Measurements from ENCODE around the gene NPSR1.
"Not testable (repeated sequence)": the region's sequence is repeated elsewhere in the genome, so short reads cannot be mapped to it uniquely, and the experiment has no call there.

The NPSR1 gene

DNA sequence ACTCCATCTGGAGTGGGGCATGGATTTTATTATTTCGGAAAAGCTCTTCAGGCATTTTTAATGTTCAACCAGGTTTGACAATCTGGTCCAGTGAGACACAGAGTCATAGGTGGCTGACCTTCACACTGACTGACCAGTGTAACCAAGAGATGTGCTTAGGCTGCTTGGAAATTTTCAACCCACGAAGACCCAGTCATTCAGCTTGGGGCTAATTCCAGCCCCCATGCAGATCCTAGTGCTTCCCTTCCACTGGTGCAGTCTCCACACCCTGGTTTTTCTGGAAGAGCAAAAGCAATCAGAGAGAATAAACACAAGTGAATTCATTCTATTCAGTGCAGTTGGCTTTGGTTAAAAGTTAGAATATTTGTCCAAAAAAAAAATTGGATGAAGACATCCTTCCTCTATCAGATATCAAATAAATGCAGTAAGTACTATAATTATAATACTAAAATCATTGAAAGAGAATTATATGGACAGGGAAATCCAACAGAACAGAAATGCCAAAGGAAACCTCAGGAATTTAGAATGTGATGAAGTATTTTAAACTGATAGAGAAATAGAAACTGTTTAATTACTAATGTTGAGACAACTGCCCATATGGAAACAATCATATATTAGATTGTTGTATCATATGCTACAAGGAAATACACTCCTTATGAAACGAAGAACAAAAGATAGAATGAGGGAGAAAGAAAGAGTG, 178.0 kb downstream of the NPSR1 start:
- DNase-seq (ENCODE audit: low read depth): no peak

DNA sequence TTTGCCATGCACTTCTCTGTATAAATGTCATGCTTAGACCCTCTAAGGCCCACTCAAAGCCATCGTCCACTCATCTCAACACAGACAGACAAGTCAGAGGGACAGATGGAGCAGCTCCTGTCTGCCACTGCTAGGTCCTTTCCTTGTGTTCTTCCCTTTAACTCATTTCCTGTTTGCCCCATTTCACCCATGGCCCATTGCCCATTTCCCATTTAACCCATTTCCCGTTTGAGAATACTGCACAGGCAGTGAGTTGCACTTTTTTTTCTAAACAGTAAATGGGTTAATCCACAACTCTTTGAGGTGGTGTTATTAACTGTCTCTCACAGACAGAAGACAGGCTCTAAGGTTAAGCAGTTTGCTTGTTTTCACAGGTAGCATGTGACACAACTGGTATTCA, 179.3 kb downstream of the NPSR1 start:
- DNase-seq (ENCODE audit: low read depth): no peak

DNA sequence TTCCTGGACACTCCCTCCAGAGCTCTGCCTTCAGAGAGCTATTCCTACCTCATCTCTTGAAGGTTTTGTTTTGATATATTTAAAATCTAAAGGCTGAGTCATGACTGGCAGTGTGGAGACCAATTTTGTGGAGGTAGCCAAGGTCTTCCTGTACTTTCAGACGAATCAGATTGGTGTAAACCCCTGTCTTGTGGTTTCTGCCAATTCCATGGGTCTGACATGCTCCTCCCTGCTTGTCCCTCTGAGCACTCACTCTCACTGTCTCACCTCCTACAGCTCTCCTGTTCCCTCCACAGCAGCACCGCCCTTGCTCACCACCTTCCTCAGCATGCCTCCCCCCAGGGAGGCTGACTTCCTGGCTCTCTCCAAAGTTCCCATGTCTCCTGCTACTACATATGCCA, 179.8 kb downstream of the NPSR1 start:
- no peak for DNase-seq (ENCODE audit: low read depth)

GRCh38 chr7:34838329-34838728, 180.3 kb downstream of the NPSR1 start:
- DNase-seq (ENCODE audit: low read depth): no peak

DNA sequence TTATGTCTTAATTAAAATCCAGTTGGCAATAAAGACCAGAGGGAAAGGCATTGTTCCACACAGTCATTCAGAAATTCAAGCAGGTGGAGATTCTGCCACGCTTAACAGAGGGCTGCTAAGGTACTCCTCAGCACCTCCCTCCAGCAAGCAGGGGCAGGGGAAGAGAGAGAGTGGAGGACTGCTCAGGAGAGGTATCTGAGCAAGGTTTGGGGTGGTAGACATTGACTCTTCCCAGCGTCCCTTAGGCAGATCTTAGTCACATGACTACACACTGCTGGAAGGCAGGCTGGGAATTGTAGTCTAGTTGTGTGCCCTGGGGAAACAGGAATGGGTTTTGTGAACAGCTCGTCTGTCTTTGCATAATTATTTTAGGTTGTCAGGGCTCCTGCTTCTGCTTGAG, 181.6 kb downstream of the NPSR1 start:
- no peak for DNase-seq (ENCODE audit: low read depth)

DNA sequence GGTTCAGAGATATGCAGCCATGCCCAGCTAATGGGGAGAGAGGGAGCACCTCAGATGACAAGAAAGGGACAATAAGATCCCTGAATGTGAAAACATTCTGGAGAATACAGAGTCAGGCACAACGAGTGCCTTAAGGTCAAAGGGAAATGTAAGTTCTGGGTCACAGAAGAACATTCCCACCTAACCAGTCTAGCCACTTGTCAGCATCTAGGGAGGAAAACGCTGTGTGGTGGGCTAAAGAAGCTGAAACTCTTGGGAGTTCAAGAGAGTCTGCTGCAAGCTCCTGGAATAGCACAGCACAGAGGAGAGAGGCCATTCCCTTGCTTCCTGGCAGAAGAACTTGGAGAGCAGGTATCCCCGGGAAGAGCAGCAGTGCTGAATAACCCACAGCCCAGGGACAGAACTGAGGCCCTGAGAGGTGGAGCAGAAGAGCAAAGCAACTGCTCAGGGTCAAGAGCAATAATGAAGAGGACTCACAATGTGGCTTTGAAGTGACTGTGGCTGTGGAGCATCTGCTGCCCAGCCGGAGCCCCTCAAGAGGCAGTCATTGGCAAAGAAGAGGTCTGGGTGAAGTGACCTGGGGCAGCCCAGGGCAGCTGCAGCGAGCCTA, 182.3 kb downstream of the NPSR1 start:
- DNase-seq (ENCODE audit: low read depth): no peak

DNA sequence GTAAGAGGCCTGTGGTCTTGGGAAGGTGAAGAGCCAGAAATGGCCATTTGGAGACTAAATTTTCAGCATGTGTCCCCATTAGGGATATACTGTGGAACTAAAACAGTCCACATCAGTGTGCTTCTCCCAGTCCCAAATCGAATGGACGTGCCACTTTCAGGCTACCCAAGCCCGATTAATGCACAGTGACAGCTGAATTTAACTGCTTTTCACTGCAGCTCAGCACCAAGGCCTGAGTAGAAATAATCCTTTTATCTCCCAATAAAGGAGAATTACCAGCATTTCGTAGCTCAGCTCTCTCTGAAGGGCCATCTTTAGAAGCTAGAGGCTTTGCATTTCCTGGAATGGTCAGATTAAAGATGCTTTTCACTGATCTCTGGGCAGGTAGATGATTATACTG, 183.3 kb downstream of the NPSR1 start:
- no peak for DNase-seq (ENCODE audit: low read depth)

DNA sequence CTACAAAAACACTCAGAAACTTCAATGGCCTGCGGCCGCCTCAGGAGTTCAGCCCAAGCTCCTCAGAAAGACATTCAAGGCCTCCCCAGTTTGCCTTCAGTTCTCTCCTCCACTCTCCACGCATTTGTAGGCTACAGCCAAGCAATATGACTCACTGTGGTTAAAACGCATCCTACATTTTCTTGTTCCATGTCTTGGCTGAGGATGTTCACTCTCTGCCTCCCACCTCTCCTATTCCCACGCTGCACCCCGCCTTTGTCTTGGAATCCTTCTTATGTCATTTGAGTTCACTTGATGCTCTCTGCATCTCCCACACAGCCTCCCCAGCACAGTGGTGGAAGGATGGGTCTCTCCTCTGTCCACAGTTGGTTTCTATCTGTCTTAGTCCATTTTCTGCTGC, 184.8 kb downstream of the NPSR1 start:
- no peak for DNase-seq (ENCODE audit: low read depth)

DNA sequence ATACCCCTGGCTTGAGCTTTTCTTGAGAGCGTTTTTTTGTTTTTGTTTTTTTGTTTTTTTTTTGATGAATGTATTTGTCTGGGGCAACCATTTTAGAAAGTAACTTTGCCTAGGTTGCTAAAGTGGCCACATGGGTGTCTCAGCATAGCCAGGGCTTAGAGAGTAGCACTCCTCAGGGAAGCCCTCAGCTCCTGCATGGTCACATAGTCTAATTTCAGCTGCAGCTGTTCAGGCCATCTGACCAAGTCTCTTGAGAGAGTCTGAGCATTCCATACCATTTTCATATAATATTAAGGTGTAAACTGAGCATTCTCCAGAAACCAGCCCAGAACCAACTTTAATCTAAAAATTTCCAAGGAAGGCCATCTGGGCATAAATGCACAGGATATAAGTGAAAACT, 186.4 kb downstream of the NPSR1 start:
- no peak for DNase-seq (ENCODE audit: low read depth)

GRCh38 chr7:34844936-34845665, 187.1 kb downstream of the NPSR1 start:
- no peak for DNase-seq (ENCODE audit: low read depth)

DNA sequence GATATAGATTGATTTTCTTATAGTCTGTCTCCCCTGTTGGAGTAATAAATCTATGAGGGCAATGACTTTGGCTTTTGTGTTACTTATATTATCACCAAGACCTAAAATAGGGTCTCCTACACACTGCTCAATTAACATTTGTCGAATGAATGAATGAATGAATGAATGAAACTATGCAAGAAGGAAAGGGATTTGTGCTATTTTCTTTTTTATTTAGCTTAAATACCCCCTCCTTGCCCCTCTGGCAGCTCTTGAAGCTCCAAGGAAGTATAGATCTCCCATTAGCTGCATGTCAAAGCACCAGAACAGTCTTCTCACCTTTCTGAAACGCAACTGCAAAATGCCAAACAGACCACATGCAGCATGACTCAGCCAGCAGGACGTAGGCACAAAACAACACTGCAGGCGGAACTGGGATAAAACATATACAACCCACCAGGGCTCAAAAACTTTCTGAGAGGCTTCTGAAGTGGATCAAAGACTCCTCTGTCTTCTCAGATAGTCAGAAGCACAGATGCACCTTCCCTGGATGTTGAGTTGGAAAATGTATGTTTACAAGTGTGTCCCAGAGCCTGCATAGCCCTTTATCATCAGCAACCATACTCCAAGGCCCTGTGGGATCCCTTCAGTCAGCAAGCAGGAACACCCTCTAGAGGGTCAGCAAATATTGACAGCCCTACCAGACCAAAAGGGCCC, 187.8 kb downstream of the NPSR1 start:
- DNase-seq (ENCODE audit: low read depth): no peak

DNA sequence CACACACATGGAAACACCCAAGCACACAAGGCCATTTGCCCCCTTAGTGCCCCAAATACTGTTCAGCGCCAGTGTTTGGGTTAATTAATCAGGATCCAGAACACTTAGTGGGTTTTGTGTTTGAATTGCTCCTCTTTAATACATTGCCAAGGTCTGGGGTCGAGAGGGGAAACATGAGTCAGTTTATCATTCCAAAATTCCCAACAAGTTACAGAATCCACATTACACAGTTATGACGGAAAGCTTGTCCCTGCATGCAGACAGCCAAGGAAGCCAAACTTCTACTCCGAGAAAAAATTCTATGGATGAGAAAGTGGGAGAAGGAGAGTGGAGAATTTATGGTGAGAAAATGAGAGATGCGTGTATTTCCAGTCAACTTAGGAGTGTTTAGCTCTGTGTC, 189.0 kb downstream of the NPSR1 start:
- no peak for DNase-seq (ENCODE audit: low read depth)

DNA sequence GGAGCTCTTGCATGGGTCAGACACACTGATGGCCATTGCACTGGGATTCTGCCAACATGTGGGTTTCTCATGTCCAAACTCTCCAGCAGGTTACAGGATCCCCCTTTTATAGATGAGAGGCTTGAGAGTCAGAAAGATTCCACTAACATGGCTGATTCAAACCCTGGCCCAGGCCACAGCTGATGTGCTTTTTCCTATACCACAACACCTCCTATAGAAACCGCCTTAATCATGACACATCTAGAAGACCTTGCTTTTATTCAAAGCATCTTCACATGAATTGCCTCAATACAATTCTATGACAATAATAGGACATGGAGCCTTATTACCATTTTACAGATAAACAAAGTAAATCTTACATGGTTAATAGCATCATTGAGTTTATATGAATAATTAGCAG, 190.7 kb downstream of the NPSR1 start:
- no peak for DNase-seq (ENCODE audit: low read depth)

GRCh38 chr7:34849163-34849960, 191.3 kb downstream of the NPSR1 start:
- DNase-seq (ENCODE audit: low read depth): no peak

GRCh38 chr7:34849986-34850385, 192.0 kb downstream of the NPSR1 start:
- no peak for DNase-seq (ENCODE audit: low read depth)

- DNase-seq (ENCODE audit: low read depth): no peak
These were observed 192.7 kb downstream of the NPSR1 start for GRCh38 chr7:34850681-34851080.

GRCh38 chr7:34851431-34851830, 193.4 kb downstream of the NPSR1 start:
- DNase-seq (ENCODE audit: low read depth): no peak

GRCh38 chr7:34858444-34858843, 200.4 kb downstream of the NPSR1 start:
- DNase-seq (ENCODE audit: low read depth): not testable (repeated sequence)

DNA sequence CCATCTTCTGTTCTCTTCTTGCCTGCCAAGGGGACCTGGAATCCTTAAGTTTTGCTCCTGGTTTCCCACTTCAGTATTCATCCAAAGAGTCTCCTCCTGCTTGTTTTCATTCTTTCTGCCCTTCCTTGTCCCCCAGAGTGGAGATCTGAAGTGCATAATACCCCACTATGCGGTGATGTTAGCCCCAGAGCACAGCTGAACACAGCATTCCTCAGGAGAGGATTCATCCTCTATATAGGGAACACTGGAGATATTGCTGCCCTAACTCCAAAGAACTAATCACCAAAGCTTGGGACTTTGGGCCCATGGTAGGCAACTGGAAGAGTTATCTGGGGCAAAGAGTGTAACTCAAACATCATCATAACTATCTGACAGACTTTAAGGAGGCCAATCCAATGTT, 201.3 kb downstream of the NPSR1 start:
- DNase-seq (ENCODE audit: low read depth): not testable (repeated sequence)

- not testable (repeated sequence) for DNase-seq (ENCODE audit: low read depth)
These were observed 208.2 kb downstream of the NPSR1 start for GRCh38 chr7:34866222-34866621.

DNA sequence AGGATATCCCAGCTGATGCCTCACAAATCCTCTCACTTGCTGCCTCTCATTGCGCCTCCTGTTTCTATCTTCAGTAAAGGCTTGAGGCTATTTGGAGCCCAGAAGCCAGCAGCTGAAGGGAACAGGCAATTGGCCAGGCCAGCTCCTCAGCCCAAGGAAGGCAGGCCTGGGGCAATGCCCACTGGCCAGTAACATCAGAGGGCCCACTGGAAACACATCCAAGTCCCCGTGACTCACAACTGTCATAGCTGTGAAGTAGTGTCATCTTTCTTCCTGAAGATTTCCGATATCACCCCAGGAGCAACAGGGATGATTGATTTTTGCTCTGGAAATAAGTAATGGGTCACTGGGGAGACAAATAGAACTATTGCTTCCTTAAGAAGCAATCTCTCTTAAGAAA, 209.3 kb downstream of the NPSR1 start:
- not testable (repeated sequence) for DNase-seq (ENCODE audit: low read depth)

GRCh38 chr7:34868602-34869001, 210.6 kb downstream of the NPSR1 start:
- not testable (repeated sequence) for DNase-seq (ENCODE audit: low read depth)
